Measurements from ENCODE around the gene TNIP2. TPM values are rescaled to one million over a fixed set of nuclear protein-coding genes. Genes with fewer than 3 reads are reported as not detected.

TNIP2 gene
- total RNA-seq, 1 donor = 31.5 TPM

DNA sequence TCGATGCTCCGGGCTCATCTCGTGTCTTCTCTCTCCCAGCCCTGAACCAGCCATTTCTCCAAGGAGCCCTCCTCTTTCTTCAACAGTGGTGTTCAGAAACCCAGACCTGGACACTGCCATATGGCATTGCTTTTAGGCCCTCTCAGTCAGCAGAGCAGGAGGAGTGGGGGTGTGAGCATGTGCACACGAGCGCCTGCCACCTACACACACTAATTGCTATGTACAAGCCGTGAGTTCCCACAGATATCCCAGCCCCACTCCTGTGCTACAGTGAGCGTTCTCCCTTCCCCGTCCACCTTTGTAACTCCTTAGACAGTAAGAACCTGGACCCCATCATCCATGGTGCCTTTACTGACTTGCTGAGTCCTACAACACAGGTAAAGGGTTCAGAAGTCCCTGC is 53.8 kb downstream of the TNIP2 start:
- H3K4me3 ChIP-seq (ENCODE audit: low read depth, low read length) = no peak overlapping the region
- TF ChIP-seq, protein P1, sequence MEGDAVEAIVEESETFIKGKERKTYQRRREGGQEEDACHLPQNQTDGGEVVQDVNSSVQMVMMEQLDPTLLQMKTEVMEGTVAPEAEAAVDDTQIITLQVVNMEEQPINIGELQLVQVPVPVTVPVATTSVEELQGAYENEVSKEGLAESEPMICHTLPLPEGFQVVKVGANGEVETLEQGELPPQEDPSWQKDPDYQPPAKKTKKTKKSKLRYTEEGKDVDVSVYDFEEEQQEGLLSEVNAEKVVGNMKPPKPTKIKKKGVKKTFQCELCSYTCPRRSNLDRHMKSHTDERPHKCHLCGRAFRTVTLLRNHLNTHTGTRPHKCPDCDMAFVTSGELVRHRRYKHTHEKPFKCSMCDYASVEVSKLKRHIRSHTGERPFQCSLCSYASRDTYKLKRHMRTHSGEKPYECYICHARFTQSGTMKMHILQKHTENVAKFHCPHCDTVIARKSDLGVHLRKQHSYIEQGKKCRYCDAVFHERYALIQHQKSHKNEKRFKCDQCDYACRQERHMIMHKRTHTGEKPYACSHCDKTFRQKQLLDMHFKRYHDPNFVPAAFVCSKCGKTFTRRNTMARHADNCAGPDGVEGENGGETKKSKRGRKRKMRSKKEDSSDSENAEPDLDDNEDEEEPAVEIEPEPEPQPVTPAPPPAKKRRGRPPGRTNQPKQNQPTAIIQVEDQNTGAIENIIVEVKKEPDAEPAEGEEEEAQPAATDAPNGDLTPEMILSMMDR (IDR thresholded peaks at IDR 0.05; ENCODE audit: insufficient read depth, low read length) = no peak
- no peak for DNase-seq (ENCODE audit: low read depth)

DNA sequence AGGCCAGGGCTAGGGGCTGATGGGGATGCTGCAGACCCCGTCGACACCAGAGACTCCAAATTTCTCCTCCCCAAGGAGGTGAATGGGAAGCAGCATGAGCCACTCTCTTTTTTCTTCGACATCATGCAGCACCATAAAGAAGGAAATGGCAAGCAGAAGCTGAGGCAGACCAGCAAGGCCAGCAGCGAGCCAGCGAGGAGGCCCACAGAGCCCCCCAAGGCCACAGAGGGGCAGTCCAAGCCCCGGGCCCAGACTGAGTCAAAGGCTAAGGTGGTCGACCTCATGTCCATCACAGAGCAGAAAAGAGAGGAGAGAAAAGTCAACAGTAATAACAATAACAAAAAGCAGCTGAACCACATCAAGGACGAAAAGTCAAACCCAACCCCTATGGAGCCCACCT is 56.1 kb downstream of the TNIP2 start:
- DNase-seq (ENCODE audit: low read depth) = no peak
- H3K4me3 ChIP-seq (ENCODE audit: low read depth, low read length) = no peak overlapping the region
- TF ChIP-seq, protein P1 (IDR thresholded peaks at IDR 0.05; ENCODE audit: insufficient read depth, low read length) = no peak

DNA sequence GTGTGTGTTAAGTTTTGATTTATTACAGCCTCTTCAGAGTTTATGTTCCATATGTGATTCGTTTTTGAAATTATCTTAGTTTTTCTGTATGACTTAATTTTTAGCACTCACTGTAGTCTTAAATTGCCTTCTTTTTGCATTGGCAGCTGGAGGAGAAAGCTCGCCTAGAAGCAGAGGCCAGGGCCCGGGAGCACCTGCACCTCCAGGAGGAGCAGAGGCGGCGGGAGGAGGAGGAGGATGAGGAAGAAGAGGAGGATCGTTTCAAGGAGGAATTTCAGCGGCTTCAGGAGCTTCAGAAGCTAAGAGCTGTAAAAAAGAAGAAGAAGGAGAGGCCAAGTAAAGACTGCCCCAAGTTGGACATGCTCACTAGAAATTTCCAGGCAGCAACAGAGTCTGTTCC is 56.6 kb downstream of the TNIP2 start:
- no peak for DNase-seq (ENCODE audit: low read depth)
- H3K4me3 ChIP-seq (ENCODE audit: low read depth, low read length) = no peak overlapping the region
- TF ChIP-seq, protein P1 (IDR thresholded peaks at IDR 0.05; ENCODE audit: insufficient read depth, low read length) = no peak

DNA sequence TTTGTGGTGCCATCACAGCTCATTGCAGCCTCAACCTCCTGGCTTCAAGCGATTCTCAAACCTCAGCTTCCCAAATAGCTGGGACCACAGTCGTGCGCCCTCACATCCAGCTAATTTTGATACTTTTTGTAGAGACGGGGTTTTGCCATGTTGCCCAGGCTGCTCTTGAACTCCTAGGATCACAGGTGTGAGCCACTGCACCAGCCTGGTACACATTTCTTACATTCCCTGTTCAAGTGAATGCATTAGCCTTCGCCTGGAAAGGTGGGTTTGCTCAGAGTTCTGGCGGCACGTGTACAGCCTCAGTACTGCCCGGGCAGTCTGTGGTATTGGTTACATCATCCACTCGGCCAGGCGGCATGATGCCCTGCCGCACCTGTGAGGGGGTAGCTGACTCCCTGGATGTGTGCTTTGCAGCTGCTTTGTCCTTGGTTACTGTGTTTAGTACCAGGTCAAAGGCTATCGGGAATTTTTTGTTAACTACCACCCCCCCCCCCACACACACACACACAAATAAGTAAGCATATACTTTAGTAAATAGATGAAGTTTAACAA is 57.1 kb downstream of the TNIP2 start:
- H3K4me3 ChIP-seq (ENCODE audit: low read depth, low read length) = no peak overlapping the region
- no peak for DNase-seq (ENCODE audit: low read depth)
- TF ChIP-seq, protein P1 (IDR thresholded peaks at IDR 0.05; ENCODE audit: insufficient read depth, low read length) = no peak

DNA sequence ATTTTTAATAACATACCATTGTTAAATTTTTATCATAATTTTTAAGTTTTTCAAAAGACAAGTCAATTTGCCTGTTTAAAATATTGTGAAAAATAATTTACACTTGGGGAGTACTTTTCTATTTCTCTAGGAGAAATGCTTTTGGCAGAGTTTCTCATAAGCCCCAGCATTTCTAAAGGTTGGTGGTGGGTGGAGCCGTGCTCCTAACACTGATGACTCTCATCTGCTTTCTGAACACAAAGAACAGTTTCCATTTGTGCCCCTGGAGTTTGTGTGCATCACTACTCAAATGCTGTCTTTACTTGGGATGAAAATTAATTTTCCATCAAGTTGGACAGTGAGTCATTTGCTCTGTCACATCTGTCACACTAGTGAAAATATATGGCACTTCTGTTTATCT is 57.6 kb downstream of the TNIP2 start:
- H3K4me3 ChIP-seq (ENCODE audit: low read depth, low read length) = no peak overlapping the region
- DNase-seq (ENCODE audit: low read depth) = no peak
- TF ChIP-seq, protein P1 (IDR thresholded peaks at IDR 0.05; ENCODE audit: insufficient read depth, low read length) = no peak

DNA sequence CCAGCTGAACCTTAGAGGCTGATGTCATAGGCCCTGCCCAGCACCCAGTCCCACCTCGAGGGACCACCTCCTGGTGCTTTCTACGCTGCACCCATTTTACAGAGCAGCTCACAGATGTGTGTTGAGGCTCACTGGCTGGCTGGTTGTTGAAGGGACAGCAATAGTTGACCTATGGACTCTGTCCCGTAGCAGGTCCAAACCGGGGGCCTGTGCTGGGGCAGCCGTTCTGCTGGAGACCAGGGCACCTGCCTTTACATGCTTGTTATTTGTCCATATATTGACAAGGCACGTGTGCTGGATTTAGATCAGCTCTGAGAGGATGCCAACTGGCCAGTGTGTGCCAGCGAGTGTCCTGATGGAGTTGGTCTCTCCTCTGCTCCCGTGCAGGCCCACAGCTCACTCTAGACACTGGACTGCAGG is 58.1 kb downstream of the TNIP2 start:
- TF ChIP-seq, protein P1 (IDR thresholded peaks at IDR 0.05; ENCODE audit: insufficient read depth, low read length) = no peak
- H3K4me3 ChIP-seq (ENCODE audit: low read depth, low read length) = no peak overlapping the region
- no peak for DNase-seq (ENCODE audit: low read depth)

DNA sequence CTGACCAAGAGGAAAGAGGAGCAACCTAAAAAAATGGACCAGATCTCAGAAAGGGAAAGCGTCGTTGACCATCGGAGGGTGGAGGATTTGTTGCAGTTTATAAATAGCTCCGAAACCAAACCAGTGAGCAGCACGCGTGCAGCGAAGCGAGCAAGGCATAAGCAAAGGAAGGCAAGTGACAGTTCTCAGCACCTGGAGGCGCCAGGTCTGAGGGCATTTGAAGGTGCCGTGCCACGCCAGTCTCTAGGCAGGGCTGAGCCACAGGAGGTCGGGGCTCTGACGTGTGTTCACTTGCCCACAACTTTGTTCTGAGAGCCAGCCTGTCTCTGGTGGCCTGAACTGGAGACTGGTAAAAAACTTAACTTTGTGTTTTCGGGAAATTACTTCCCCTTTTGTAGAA is 59.7 kb downstream of the TNIP2 start:
- no peak overlapping the region for H3K4me3 ChIP-seq (ENCODE audit: low read depth, low read length)
- TF ChIP-seq, protein P1 (IDR thresholded peaks at IDR 0.05; ENCODE audit: insufficient read depth, low read length) = no peak
- no peak for DNase-seq (ENCODE audit: low read depth)

Measured in fibroblast of the aortic adventitia (primary cell).